SK-N-SH (cell line): Measurements from ENCODE around the gene LINS1. TPM values are rescaled to one million over a fixed set of nuclear protein-coding genes. Genes with fewer than 3 reads are reported as not detected.

Experiments
- CTCF ChIA-PET: fragments of 300-600, 350-600 bp; formaldehyde crosslinking; extraction: SDS; loops from one replicate; lab custom pipeline; 2021; lab: Yijun Ruan, JAX
- POLR2A ChIA-PET: fragments of 350-600 bp; sonication (Branson Sonifier 250); formaldehyde crosslinking; extraction: SDS; loops from one replicate; lab custom pipeline; 2020; ENCODE audit warnings: antibody characterized with exemption, inconsistent platforms; lab: Yijun Ruan, JAX
- DNase-seq: peaks from one replicate; pipeline ENCODE4 v3.0.0; 2012
- H2AFZ ChIP-seq: fragments of 200-600 bp; sonication (generic); 2 replicates; pipeline ENCODE4 v1.8.1; 2016; ENCODE audit warnings: antibody characterized with exemption, mild to moderate bottlenecking, low read depth
- H3F3A ChIP-seq: fragments of 200-600 bp; sonication (generic); replicated peaks from 2 replicates; pipeline ENCODE3; 2016; ENCODE audit warnings: antibody characterized with exemption, mild to moderate bottlenecking; ENCODE audit not compliant: insufficient read depth
- H3K27ac ChIP-seq, 2 experiments: fragments of 200-500 bp in 1 of 2; fragments of 200-600 bp in 1 of 2; sonication (Bioruptor generic) in 1 of 2; sonication (generic), shearing (Covaris generic) in 1 of 2; 2 replicates each; pipeline versions ENCODE4 v1.5.1 to v1.6.1; 2014 to 2016; ENCODE audit warnings: low read depth in 2 of 2, inconsistent platforms in 1 of 2, low read length in 1 of 2, mild to moderate bottlenecking in 1 of 2, mixed read lengths in 1 of 2
- H3K27me3 ChIP-seq: fragments of 200-600 bp; sonication (generic), shearing (Covaris generic); 2 replicates; pipeline ENCODE4 v1.6.1; 2016; ENCODE audit warnings: mixed run types; ENCODE audit not compliant: insufficient read depth
- H3K36me3 ChIP-seq, 2 experiments: fragments of 200-500 bp in 1 of 2; fragments of 200-600 bp in 1 of 2; sonication (Bioruptor generic) in 1 of 2; sonication (generic) in 1 of 2; replicated peaks in 1 of 2; 2 replicates each; pipeline versions ENCODE3 to v1.5.1; 2014 to 2016; ENCODE audit warnings: low read length in 1 of 2, mild to moderate bottlenecking in 1 of 2; ENCODE audit not compliant: insufficient read depth in 2 of 2, control insufficient read depth in 1 of 2
- H3K4me1 ChIP-seq, 2 experiments: fragments of 200-500 bp in 1 of 2; fragments of 200-600 bp in 1 of 2; sonication (Bioruptor generic) in 1 of 2; sonication (generic), shearing (Covaris generic) in 1 of 2; 2 replicates each; pipeline versions ENCODE4 v1.5.1 to v1.6.1; 2014 to 2016; ENCODE audit warnings: low read depth in 1 of 2, low read length in 1 of 2, mixed run types in 1 of 2; ENCODE audit not compliant: insufficient read depth in 2 of 2, control insufficient read depth in 1 of 2
- H3K4me2 ChIP-seq: fragments of 200-600 bp; sonication (generic), shearing (Covaris generic); 2 replicates; pipeline ENCODE4 v1.6.1; 2017; ENCODE audit warnings: mixed run types
- H3K4me3 ChIP-seq, 2 experiments: fragments of 200-500 bp in 1 of 2; fragments of 200-600 bp in 1 of 2; sonication (Bioruptor generic) in 1 of 2; sonication (generic), shearing (Covaris generic) in 1 of 2; 2 replicates each; pipeline versions ENCODE4 v1.5.1 to v1.8.1; 2014 to 2016; ENCODE audit warnings: low read depth in 2 of 2, inconsistent platforms in 1 of 2, low read length in 1 of 2, mild to moderate bottlenecking in 1 of 2, mixed read lengths in 1 of 2, moderate library complexity in 1 of 2
- H3K79me2 ChIP-seq: fragments of 200-600 bp; sonication (generic); 2 replicates; pipeline ENCODE4 v1.8.1; 2017; ENCODE audit warnings: mild to moderate bottlenecking; ENCODE audit not compliant: insufficient read depth
- H3K9ac ChIP-seq: fragments of 200-600 bp; sonication (generic); 2 replicates; pipeline ENCODE4 v1.6.1; 2017; ENCODE audit warnings: mixed run types
- H3K9me2 ChIP-seq: fragments of 200-600 bp; sonication (generic); 2 replicates; pipeline ENCODE4 v1.6.1; 2017; ENCODE audit warnings: mixed run types
- H3K9me3 ChIP-seq: fragments of 200-600 bp; sonication (generic); 2 replicates; pipeline ENCODE4 v1.6.1; 2017; ENCODE audit warnings: mixed run types, mild to moderate bottlenecking, moderate library complexity
- H4K20me1 ChIP-seq: fragments of 200-600 bp; sonication (generic); 2 replicates; pipeline ENCODE4 v1.6.1; 2017; ENCODE audit warnings: mild to moderate bottlenecking, mixed run types; ENCODE audit not compliant: insufficient read depth
- CHD2 ChIP-seq: fragments of 150-350 bp; IDR thresholded peaks from 2 replicates; pipeline ENCODE4 v1.6.1; 2018; ENCODE audit warnings: low read length; ENCODE audit not compliant: partially characterized antibody
- GABPA ChIP-seq: IDR thresholded peaks from 2 replicates; pipeline ENCODE4 v1.4.0; 2012; ENCODE audit warnings: low read depth, mild to moderate bottlenecking
- GATA2 ChIP-seq: sonication (generic); formaldehyde crosslinking; IDR thresholded peaks from 2 replicates; pipeline ENCODE4 v1.5.0; 2020; ENCODE audit warnings: mild to moderate bottlenecking, missing genetic modification reagents
- JUND ChIP-seq: IDR thresholded peaks from 2 replicates; pipeline ENCODE4 v1.4.0; 2012
- MEF2A ChIP-seq: IDR thresholded peaks from 2 replicates; pipeline ENCODE4 v1.4.0; 2012; ENCODE audit warnings: low read depth, borderline replicate concordance
- MXI1 ChIP-seq: IDR thresholded peaks from 2 replicates; pipeline ENCODE4 v1.6.1; 2012; ENCODE audit warnings: mild to moderate bottlenecking, low read depth, low read length, improper control_type of control experiment
- NFIC ChIP-seq: IDR thresholded peaks from 2 replicates; pipeline ENCODE4 v1.4.0; 2012; ENCODE audit warnings: borderline replicate concordance
- POLR2AphosphoS5 ChIP-seq: IDR thresholded peaks from 2 replicates; pipeline ENCODE4 v1.6.1; 2012; ENCODE audit warnings: low read depth, low read length
- RAD21 ChIP-seq: IDR thresholded peaks from 2 replicates; pipeline ENCODE4 v1.6.1; 2012; ENCODE audit warnings: mild to moderate bottlenecking, low read length
- RFX5 ChIP-seq: IDR thresholded peaks from 2 replicates; pipeline ENCODE4 v1.6.1; 2012; ENCODE audit warnings: mild to moderate bottlenecking, improper control_type of control experiment, low read length
- SIN3A ChIP-seq: IDR thresholded peaks from 2 replicates; pipeline ENCODE4 v1.6.1; 2012; ENCODE audit warnings: low read depth, mild to moderate bottlenecking, low read length, moderate library complexity, borderline replicate concordance
- TCF12 ChIP-seq: IDR thresholded peaks from 2 replicates; pipeline ENCODE4 v1.4.0; 2012
- WGBS: methylation state at CpG from one replicate; pipeline ENCODE4 v1.1.6; 2017; ENCODE audit warnings: low lambda C conversion rate; 5-methylcytosine and 5-hydroxymethylcytosine counted together
- polyA plus RNA-seq, 3 experiments: library from polyadenylated mRNA; depleted of rRNA; stranded (reverse); fragments of >200 nt; gene quantifications; 2 replicates each; pipeline ENCODE4 v1.2.3, GENCODE V29; 2012
- TF ChIP-seq, protein P1 (sequence below): IDR thresholded peaks from 2 replicates; pipeline ENCODE4 v1.6.1; 2012; ENCODE audit warnings: mild to moderate bottlenecking, low read depth, low read length, moderate library complexity
- TF ChIP-seq, protein P2 (sequence below): fragments of 150-350 bp; IDR thresholded peaks from 2 replicates; pipeline ENCODE4 v1.6.1; 2017; ENCODE audit warnings: antibody characterized with exemption, low read length, low read depth, borderline replicate concordance
- TF ChIP-seq, protein P3 (sequence below): fragments of 200-600 bp; sonication (generic); IDR thresholded peaks from 2 replicates; pipeline ENCODE4 v1.6.1; 2017; ENCODE audit warnings: antibody characterized with exemption, mild to moderate bottlenecking, moderate library complexity

Gene LINS1
- polyA plus RNA-seq, 1 of the 3 experiments (the other 2 are of a cell fraction): 5.0 TPM

DNA sequence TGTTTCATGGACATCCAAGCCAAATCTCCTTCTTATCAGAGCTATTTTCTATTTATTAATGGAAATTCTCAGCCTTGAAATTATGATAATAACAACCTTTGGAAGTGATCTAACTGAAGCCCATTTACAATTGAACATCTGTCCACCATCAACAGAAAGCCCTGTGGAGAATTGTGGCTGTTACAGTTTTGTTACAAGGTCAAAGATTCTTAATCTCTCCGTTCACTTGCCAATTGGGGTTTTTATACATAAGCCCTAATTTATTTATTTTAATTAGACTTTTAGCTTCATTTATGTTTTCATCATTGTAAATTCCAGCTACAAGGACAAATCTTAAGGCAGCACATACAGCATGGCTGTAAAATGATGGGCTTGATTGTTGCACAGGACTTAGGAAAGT, 76.5 kb downstream of the LINS1 start:
- Histone ChIP-seq H3K79me2 (no peaks in the 10 kb centered on the region), H4K20me1 (no peaks in the 10 kb centered on the region), H3K4me2 (no peak overlapping the region), H2AFZ (no peak overlapping the region), H3K36me3 (no peaks in the 10 kb centered on the region), H3K9me2 (no peaks in the 10 kb centered on the region), H3K27me3 (no peaks in the 10 kb centered on the region), H3K9ac (no peak overlapping the region), H3K4me3 (no peak overlapping the region), H3K4me1 (no peaks in the 10 kb centered on the region), H3K27ac (no peak overlapping the region), H3F3A (no peaks in the 10 kb centered on the region), H3K9me3 (no peaks in the 10 kb centered on the region)
- WGBS: 17% methylated on average over 1 of the region's 1 CpG
- no peak for TF ChIP-seq NFIC
- TF ChIP-seq JUND: no peak
- TF ChIP-seq MXI1: no peak
- no peak for TF ChIP-seq RAD21
- TF ChIP-seq, protein P1, sequence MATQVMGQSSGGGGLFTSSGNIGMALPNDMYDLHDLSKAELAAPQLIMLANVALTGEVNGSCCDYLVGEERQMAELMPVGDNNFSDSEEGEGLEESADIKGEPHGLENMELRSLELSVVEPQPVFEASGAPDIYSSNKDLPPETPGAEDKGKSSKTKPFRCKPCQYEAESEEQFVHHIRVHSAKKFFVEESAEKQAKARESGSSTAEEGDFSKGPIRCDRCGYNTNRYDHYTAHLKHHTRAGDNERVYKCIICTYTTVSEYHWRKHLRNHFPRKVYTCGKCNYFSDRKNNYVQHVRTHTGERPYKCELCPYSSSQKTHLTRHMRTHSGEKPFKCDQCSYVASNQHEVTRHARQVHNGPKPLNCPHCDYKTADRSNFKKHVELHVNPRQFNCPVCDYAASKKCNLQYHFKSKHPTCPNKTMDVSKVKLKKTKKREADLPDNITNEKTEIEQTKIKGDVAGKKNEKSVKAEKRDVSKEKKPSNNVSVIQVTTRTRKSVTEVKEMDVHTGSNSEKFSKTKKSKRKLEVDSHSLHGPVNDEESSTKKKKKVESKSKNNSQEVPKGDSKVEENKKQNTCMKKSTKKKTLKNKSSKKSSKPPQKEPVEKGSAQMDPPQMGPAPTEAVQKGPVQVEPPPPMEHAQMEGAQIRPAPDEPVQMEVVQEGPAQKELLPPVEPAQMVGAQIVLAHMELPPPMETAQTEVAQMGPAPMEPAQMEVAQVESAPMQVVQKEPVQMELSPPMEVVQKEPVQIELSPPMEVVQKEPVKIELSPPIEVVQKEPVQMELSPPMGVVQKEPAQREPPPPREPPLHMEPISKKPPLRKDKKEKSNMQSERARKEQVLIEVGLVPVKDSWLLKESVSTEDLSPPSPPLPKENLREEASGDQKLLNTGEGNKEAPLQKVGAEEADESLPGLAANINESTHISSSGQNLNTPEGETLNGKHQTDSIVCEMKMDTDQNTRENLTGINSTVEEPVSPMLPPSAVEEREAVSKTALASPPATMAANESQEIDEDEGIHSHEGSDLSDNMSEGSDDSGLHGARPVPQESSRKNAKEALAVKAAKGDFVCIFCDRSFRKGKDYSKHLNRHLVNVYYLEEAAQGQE: no peak
- no peak for TF ChIP-seq RFX5
- TF ChIP-seq, protein P2, sequence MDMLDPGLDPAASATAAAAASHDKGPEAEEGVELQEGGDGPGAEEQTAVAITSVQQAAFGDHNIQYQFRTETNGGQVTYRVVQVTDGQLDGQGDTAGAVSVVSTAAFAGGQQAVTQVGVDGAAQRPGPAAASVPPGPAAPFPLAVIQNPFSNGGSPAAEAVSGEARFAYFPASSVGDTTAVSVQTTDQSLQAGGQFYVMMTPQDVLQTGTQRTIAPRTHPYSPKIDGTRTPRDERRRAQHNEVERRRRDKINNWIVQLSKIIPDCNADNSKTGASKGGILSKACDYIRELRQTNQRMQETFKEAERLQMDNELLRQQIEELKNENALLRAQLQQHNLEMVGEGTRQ: no peak
- no peak for TF ChIP-seq TCF12
- TF ChIP-seq POLR2AphosphoS5: no peak
- TF ChIP-seq GABPA: no peak
- TF ChIP-seq MEF2A: no peak
- no peak for TF ChIP-seq SIN3A
- no peak for TF ChIP-seq GATA2 (CRISPR knock-in tag)
- TF ChIP-seq, protein P3, sequence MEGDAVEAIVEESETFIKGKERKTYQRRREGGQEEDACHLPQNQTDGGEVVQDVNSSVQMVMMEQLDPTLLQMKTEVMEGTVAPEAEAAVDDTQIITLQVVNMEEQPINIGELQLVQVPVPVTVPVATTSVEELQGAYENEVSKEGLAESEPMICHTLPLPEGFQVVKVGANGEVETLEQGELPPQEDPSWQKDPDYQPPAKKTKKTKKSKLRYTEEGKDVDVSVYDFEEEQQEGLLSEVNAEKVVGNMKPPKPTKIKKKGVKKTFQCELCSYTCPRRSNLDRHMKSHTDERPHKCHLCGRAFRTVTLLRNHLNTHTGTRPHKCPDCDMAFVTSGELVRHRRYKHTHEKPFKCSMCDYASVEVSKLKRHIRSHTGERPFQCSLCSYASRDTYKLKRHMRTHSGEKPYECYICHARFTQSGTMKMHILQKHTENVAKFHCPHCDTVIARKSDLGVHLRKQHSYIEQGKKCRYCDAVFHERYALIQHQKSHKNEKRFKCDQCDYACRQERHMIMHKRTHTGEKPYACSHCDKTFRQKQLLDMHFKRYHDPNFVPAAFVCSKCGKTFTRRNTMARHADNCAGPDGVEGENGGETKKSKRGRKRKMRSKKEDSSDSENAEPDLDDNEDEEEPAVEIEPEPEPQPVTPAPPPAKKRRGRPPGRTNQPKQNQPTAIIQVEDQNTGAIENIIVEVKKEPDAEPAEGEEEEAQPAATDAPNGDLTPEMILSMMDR: no peak
- no peak for TF ChIP-seq CHD2
- ChIA-PET POLR2A (no interaction called here), CTCF (interaction anchor here (1.2 to 2.5 kb wide), 2 partner anchors 18 to 176 kb away, joined by 3 to 11 read pairs; no protein-coding TSS in a partner anchor)
- DNase-seq: no peak
